GM18951 (cell line): ENCODE results near the gene ADCY7.

Experiments
- POLR2A ChIP-seq: IDR thresholded peaks from 4 replicates; pipeline ENCODE4 v1.6.1; 2011; ENCODE audit warnings: mild to moderate bottlenecking; ENCODE audit not compliant: insufficient read length, insufficient read depth; ENCODE audit errors: extremely low read depth
- in situ Hi-C: fragments of 300-500 bp; cut with MboI; formaldehyde crosslinking; loops from one replicate; pipeline ENCODE4 v1.12.0; 2022; ENCODE audit warnings: low sequenced_read_pairs, mixed read lengths, inconsistent platforms; ENCODE audit not compliant: unreplicated experiment

Gene ADCY7

DNA sequence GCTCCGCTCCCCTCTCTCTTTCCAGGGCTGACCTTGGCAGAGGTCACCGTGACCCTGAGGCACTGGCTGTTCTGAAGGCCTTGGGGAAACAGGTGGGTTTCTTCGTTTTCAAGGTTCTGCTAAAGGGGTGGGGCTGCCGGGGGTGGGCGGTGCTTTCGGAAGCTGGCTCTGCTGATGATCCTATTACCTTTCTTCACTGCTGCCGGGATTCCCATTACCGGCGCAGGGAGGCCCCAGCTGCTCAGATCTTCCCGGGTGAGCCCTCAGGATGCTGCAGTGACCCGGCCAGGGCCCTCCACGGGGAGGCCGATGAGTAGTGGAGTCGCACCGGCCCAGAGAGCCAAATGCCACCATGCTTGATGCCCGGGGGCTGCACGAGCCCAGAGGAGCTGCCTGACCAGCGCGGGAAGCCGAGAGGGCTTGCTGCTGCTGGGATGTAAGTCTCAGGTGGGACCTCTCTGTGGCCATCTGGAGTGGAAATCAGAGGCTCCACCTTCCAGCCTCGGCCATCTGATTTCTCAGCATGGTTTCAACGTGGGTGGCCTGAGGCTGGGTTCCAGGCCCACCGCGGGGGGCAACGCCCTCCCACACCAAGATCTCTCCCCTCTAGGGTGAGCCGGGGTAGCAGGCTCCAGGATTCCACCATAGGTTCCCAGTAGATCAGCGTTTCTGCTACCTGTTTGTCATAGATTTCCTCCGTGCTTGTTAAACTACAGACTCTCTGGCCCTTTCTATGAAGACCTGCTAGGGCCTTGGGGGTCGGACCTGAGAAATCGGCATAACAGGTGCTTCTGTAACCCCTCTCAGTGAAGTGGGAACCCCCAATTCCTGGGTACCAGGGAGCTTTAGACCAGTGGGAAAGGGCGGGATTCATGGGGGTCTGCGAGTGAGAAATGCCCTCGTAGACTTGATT is 21.6 kb upstream of the ADCY7 start:
- in situ Hi-C loops: no loop called here
- TF ChIP-seq POLR2A: no peak

DNA sequence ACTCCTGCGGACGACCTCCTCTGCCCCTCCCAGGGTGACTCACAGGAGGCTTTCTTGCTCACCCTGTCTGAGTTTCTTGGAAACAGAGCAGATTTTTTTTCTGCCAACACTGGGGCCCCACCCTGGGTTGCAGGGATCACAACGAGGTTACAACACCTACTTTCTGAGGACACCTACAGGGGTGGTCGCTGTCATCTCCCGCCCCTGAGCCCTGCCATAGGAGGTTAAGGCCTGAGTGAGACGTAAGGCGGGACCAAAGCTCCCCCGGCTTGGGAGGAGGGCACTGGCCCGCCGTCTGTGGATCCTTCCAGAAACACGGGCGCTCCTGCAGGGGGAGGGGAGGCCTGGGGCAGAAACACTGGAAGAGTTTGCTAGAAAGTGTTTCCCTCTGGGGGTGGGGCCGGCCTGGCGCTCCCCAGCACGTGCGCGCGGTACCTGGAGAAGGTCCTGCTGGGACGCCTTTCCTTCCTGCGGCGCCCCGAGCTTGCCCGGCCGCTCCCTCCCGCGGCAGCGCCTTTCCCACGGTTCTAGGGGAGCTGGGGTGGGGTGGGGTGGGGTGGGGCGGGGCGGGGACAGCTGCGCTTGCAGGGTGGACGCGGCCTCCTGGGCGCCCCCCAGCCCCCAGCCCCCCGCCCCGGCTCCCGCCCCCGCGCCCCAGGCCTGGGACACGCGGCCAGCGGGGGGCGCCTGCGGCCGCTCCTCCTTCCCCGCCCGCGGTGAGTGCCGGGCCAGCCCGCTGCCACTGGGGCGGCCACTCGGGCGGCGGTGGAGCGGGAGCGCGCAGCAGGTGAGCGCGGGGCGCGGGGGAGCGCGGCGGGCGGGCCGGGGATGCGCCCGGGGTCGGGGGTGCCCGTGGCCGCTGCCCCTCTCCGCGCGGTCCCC is 20.7 kb upstream of the ADCY7 start:
- TF ChIP-seq POLR2A: peak; percentile 26
- in situ Hi-C loops: no loop called here

- no peak for TF ChIP-seq POLR2A
Measured at GRCh38 chr16:50246299-50247122, 19.8 kb upstream of the ADCY7 start.

GRCh38 chr16:50247123-50247905 is 19.0 kb upstream of the ADCY7 start:
- TF ChIP-seq POLR2A: no peak
- in situ Hi-C loops: no loop called here

More at GRCh38 chr16:50246299-50247122, 19.8 kb upstream of the ADCY7 start:
- in situ Hi-C loops: no loop called here

GRCh38 chr16:50247906-50248608 is 18.3 kb upstream of the ADCY7 start:
- in situ Hi-C loops: no loop called here
- no peak for TF ChIP-seq POLR2A

GRCh38 chr16:50248845-50249244 is 17.5 kb upstream of the ADCY7 start:
- in situ Hi-C loops: no loop called here
- no peak for TF ChIP-seq POLR2A

- no peak for TF ChIP-seq POLR2A
- in situ Hi-C loops: no loop called here
Measured at GRCh38 chr16:50251375-50252081, 14.8 kb upstream of the ADCY7 start.

DNA sequence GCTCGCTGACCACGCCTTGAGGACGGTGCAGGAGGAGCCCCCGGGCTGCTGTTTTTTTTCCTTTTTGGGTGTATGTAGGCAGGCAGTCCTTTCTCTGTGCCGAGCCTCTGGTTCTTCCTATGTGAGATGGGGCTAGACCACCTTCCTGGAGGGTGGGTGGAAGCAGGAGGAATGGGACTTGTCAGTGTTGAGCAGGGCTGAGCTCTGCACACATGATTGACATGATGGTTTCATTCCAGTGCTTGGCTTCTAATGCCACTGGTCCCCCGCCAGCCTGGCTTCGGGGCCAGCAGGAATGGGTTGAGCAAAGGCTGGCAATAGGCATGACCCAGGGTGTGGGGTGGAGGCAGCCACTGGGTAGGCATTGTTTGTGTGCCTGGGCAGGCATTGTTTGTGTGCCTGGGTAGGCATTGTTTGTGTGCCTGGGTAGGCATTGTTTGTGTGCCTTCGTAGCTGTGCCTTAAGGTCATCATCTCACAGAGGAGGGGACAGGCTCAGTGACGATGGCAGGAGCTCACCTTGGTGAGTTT is 14.2 kb upstream of the ADCY7 start:
- TF ChIP-seq POLR2A: no peak
- in situ Hi-C loops: no loop called here

DNA sequence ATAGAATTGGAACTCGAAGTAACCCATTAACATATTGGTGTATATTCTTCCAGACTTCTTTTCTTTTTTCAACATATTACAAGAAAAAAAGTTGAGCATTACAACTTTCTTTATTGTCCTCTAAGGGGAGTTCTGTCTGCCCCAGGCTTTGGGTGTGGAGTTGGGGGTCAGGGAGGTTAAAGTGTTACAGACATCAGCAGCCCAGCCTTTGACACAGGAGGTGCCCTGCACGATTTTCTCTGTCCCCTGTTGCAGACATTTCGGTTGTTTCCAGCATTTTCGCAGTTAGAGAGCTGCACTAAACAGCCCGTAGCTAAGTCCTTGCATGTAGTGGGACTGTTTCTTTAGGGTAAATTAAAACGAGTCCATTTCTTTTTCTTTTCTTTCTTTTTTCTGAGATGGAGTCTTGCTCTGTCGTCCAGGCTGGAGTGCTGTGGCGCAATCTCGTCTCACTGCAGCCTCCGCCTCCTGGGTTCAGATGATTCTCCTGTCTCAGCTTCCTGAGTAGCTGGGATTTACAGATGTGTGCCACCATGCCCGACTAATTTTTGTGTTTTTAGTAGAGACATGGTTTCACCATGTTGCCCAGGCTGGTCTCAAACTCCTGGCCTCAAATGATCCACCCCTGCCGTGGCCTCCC is 13.4 kb upstream of the ADCY7 start:
- TF ChIP-seq POLR2A: no peak
- in situ Hi-C loops: no loop called here

GRCh38 chr16:50253514-50253910 is 12.8 kb upstream of the ADCY7 start:
- in situ Hi-C loops: no loop called here
- no peak for TF ChIP-seq POLR2A
